Activated CD4-positive, alpha-beta T cell treated with anti-CD3 and anti-CD28 coated beads, Interleukin-10, Interleukin-2, amounts not matched to agents 100 ng/mL and 50 ng/mL, durations not matched to agents 16 hours and 8 hours (primary cell): ENCODE data around the gene MORC3.
"Not testable (repeated sequence)": the region's sequence is repeated elsewhere in the genome, so short reads cannot be mapped to it uniquely, and the experiment has no call there.

ENCODE experiments used
- DNase-seq: peaks from one replicate; pipeline ENCODE4 v3.0.0-alpha.2; 2020

The MORC3 gene

DNA sequence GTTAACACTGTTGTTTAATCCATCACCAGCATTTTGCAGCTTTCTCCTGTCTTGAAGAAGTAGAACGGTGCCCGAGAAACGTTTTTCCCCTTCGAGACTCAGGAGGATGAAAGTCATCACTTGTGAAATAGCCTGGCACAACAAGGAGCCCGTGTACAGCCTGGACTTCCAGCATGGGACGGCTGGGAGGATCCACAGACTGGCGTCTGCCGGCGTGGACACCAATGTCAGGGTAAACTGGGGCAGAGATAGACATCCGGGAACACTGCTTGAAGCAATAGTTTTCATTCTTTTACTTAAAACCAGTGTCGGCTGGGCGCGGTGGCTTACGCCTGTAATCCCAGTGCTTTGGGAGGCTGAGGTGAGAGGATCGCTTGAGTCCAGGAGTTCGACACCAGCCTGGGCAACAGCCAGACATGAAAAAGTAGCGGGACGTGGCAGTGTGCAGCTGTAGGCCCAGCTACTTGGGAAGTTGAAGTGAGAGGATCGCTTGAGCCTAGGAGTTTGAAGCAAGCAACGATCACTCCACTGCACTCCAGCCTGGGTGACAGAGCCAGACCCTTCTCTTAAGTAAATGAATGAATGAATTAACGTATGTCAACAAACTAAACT lies 66.1 kb downstream of the MORC3 start:
- no peak for DNase-seq

DNA sequence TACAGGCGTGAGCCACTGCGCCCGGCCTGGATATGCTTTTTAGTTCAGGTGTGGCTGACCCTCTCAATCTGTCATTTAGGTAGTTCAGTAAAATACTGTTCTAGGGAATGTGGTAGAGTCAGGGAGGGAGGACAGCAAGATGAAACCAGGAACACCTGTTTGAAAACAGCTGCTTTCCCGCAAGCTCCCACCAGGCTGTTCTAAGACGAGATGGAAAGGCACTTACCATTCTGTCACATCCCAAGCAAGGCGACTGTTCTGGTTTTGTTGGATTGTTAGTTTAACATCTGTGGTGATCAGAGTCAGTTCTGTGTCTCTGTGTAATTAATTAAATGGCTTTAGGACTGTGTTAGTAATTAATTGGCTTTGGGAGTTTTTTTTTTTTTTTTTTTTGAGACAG lies 68.1 kb downstream of the MORC3 start:
- DNase-seq = no peak

DNA sequence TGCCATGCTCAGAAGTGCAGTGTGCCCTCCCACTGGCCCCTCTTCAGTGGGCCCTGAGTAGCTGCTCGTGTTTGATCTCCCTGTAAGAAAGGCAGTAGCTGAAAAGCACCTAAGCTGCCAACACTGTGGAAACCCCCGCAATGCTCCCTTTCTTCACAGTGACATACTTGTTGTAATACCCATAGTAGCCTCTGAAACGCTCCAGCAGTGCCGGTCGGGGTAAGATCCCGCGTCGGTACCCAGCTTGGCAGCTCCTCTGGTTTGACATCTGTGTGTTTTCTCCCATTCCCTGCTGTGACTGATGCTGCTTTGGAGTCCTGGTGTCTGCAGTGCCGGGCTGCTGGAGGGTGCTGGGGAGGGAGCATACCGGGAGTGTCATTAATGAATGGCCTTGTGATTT lies 68.8 kb downstream of the MORC3 start:
- no peak for DNase-seq

DNA sequence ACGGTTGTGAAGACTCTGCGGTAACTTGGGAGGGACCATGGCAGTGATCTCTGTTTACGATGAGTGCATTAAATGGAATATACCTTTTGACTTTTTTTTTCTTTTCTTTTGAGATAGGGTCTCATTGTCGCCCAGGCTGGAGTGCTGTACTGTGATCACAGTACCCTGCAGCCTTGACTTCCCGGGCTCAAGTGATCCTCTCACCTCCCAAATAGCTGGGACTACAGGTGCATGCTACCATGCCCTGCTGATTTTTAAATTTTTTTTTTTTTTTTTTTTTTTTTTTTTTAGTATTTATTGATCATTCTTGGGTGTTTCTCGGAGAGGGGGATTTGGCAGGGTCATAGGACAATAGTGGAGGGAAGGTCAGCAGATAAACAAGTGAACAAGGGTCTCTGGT lies 71.7 kb downstream of the MORC3 start:
- not testable (repeated sequence) for DNase-seq

DNA sequence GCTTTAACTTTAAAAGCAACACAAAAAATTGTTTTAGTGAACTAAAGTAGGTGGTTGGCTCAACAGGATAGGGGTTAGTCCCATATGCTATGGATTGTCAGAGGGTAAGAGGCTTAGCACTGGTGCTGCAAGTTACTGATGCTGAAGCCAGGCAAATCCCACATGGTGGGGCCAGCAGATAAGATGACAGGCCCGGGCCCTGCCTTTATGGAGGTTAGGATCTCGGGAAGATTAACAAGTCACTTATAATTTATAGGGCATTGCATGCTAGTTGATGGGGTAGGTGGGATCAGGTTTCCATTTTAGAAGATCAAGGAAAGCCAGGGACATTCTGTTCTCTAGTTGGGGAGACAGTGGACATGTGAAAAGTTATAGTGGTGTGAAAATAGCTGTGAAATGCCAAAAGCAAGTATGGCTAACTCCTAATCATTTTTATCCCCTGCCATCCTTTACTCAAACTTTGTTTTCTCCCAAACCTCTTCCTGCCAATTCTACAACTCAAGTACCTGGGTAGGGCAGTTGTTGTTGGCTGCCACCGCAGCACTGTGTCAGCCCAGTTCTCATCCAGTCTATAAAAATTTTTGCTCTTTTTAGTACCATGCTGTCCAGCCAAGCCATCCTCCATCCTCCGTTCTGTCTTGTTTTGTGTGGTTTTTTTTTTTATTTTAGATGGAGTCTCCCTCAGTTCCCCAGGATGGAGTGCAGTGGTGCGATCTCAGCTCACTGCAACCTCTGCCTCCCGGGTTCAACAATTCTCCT lies 75.5 kb downstream of the MORC3 start:
- DNase-seq = no peak

DNA sequence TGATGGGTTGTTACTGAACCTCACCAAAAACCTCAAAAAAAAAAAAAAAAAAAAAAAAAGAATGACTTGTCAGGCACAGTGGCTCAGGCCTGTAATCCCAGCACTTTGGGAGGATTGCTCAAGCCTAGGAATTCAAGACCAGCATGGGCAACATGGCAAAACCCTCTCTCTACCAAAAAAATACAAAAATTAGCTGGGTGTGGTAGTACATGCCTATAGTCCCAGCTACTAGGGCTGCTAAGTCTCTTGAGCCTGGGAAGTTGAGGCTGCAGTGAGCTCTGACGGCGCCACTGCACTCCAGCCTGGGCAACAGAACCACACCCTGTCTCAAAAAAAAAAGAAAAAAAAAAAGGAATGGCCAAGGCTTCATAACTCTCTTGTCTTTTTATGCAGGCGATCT lies 76.3 kb downstream of the MORC3 start:
- no peak for DNase-seq

DNA sequence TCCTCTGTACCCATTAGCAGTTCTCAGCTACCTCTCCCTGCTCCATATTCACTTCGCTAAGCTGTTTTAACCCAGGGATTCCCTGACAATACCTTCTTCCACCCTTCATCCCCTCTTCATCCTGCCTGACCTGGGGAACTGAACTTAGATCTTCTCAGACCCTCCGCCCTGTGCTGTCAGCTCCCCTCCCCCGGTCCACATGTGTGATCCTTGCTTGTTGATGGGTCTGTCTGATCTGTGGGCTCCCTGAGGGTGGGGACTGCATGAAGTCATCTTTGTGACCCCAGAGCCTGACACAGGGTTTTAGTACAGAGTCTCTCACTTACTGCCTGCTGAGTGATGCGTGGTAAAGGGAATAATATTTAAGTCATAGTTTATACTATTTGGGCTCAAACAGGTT lies 77.0 kb downstream of the MORC3 start:
- DNase-seq = no peak

DNA sequence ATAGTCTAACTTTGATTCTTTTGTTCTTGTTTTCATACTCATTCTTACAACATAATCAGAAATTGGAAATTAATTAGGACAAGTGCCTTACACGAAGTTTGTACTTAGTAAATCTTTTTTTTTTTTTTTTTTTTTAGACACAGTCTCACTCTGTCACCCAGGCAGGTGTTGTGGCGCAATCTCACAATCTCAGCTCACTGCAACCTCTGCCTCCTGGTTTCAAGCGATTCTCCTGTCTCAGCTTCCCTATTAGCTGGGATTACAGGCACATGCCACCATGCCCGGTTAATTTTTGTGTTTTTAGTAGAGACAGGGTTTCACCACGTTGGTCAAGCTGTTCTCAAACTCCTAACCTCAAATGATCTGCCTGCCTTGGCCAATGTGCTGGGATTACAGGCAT lies 77.6 kb downstream of the MORC3 start:
- no peak for DNase-seq

DNA sequence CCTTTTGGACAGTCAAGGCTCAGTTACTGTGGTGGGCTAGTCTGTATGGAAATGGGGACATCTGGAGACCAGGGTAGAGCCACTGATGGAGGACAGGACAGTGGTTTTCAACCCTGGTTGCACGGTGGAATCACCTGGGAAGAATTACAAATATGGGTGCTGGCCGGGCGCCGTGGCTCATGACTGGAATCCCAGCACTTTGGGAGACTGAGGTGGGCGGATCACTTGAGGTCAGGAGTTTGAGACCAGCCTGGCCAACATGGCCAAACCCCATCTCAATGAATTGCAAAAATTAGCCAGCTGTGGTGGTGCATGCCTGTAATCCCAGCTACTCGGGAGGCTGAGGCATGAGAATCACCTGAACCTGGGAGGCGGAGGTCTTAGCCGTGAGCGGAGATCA lies 79.7 kb downstream of the MORC3 start:
- DNase-seq = not testable (repeated sequence)

DNA sequence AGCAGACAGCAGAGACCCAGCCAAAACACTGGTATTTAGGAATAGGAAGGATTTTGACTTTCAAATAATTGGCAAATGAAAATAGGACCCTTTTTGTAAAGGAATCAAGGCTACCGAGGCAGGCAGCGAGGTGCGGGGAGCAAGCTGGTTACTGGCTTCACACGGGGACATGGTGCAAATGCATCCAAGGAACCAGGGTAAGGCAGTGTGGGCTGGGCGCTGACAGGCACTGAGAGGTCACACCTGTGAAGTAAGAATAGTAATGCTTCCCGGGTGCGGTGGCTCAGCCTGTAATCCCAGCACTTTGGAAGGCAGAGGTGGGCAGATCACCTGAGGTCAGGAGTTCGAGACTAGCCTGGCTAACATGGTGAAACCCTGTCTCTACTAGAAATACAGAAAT lies 80.7 kb downstream of the MORC3 start:
- DNase-seq = no peak

DNA sequence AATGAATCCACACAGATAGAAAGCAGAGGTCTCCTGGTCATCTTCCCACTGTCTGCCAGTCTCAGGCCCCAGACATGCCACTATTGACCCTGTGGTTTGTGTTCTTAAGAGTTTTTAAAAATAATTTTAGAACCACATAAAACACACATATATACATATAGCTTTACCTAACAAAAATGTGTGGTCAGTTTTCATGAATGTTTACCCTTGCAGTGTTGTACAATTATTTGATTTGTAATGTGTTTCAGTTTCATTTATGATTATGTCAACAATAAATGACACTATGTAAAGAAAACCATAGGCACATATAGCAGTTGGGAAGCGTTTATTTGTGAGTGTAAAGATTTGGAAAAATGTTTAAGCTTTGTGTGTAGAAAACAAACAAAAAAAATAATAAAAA lies 82.3 kb downstream of the MORC3 start:
- DNase-seq = no peak

DNA sequence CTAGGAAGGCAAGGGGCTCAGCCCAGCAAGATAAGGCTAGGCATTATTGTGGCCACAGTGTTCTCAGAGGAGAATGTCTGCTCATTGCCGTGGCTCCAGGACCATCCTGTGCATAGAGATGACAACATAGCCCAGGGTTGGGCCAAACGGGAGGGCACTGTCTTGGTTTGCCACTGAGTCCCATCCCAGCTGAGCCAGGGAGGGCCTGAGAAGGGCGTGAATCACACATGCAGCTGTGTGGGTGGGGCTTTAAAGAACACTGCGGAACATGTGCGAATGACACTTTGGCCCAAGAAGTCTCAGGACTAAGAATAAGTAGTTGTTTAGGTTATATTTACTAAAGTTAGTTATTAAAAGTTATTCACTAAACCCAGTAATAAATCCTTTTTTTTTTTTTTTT lies 83.7 kb downstream of the MORC3 start:
- no peak for DNase-seq

DNA sequence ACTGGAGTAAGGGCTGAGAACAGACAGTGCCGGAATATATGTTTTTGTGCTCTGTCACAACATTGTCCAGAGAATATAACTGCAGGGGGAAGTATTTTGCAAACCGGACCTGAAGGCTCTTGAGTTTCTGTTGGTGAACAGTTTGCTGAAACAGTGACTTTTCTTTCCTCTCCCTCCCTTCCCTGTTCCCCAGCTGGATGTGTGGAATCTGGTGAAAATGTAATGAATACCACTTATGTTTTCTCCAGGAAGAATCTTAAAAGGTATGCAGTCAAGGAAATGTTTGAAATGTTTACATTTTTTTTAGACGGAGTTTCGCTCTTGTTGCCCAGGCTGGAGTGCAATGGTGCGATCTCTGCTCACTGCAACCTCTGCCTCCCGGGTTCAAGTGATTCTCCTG lies 88.6 kb downstream of the MORC3 start:
- DNase-seq = no peak

DNA sequence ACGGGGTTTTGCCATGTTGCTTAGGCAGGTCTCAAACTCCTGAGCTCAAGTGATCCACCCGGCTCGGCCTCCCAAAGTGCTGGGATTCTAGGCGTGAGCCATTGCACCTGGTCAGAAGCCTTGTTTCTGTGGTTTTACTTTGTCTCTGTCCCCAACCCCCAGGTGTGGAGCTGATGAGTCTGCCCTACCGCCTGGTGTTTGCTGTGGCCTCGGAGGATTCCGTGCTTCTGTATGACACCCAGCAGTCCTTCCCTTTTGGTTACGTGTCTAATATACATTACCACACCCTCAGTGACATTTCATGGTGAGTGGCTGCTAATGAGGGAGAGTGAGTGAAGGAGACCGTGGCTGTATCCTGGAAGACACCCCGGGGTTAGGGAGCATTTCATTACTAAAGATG lies 91.3 kb downstream of the MORC3 start:
- no peak for DNase-seq

DNA sequence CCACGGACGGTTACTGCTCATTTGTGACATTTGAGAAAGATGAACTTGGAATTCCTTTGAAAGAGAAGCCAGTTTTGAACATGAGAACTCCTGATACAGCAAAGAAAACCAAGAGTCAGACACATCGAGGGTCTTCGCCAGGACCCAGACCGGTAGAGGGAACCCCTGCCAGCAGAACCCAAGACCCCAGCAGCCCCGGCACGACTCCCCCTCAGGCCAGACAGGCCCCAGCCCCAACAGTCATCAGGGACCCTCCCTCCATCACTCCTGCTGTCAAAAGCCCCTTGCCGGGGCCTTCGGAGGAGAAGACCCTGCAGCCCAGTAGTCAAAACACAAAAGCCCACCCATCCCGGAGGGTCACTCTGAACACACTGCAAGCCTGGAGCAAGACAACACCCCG lies 92.9 kb downstream of the MORC3 start:
- no peak for DNase-seq

DNA sequence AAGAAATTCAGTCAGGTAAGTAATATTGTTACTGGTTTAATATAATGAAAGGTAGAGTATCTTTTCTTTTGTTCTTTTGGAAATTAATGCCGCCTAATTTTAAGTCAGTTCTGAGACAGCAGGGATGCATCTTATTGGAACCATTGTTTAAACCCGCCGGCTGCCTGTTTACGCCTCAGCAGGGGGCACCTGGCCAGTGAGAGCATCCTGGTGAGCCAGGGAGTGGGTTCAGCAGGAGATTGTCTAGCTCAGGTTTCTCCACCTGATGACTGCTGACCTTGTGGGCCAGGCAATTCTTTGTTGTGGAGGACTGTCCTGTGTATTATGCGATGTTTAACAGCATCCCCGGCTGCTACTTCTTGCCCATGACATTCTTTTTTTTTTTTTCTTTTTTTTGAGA lies 95.4 kb downstream of the MORC3 start:
- DNase-seq = no peak

DNA sequence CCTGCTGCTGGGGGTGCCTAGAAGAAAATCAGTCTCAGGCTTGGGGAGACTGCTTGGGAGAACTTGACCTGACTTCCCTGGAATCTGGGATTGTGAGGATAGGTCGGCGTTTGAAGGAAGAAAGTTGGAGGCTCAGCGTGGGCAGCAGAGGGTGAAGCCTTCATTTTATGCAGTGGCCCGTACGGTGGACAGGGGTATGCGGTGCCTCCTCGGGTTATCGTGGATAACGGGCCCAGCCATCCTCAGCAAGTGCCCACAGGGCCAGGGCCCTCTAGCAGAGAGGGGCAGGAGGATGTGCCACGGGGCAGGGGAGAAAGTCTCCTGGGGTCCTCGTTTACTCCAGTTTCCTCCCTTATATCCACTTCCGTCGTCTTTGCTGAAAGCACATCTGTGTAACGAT lies 99.2 kb downstream of the MORC3 start:
- DNase-seq = no peak

DNA sequence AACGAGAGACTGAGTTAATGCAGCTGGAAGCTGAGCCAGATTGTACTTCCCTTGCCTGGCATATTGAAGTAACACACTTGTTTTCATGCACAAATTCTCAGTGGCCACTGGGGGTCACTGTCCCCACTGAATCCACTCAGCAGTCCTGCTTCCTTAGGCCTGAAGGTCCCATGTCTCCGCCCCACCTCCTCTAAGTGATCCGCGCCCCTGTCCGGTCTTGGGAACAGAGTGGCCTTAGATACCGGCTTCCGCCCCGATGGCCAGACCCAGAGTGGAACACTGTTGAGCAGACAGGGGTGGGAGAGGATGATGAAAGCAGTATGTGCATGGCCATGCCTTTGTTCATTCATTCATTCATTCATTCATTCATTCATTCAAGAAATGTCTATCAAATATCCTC lies 100.0 kb downstream of the MORC3 start:
- peak; percentile 65 for DNase-seq

DNA sequence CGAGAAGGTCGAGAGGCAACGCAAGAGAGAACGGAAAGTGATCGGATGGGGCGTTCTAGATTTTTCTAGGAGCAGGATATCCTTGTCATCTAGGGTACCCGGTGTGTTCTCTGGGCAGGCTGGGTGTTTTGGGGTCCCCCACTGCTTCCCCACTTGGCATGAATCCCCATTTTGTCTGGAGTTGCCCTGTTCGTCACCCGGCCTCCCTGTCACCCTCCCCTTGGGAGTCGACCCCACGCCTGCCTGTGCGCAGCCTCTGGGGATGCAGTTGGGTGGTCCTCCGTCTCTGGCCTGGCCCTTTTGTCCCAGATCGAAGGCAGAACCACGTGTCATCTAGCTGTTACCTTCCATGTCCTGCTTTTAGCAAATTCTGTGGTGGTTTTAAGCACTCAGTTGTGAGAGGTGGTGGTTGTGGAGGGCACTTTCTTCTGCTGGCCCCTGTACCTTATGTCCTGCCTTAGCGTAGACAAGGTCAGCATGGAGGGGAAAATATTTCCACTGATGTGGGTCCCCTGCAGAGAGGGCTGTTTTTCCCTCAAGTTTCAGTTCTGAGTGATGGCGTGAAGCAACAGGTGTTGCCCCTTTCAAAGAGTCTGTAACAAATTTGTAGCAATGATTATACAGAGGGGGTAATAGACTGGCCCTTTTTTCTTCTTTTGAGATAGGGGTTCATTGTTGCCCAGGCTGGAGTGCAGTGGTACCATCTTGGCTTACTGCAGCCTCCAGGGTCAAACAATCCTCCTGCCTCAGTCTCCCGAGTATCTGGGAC lies 100.8 kb downstream of the MORC3 start:
- DNase-seq = no peak

DNA sequence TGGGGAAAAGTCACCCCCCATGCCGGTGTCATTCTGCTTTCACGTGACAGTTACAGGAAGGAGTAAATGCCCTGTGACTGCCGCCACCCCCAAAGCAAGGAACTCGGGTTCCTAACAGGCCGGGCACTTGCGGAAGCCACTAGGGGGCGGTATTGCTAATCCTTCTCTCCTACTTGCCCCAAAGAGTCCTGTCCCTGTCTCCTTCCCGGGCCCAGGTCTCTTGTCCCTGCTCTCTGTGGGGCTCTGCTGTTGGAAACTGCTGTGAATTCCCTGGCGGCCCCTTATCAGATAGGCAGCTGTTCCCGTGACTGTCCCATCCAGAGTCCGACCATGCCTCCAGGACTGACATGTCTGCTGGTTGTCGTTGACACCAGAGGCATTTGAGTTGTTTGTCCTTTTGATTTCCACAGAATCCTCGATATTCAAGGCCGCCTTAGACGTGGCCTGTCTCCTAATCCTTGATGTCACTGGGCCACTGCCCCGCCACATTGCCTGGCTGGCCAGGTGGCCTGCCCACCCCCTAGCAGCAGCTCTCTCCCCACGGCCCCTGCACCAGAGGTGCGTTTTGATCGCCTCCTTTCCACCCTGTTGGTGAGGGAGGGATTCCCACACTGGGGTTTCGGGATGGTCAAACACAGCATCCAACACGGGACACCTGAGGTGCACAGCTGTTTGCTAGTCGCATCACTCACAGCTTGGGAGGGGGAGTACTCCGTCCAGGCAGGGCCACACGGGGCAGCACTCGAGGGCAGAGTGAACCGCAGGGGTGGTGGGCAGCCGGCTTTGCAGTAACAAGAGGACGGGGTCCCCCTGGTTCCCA lies 102.5 kb downstream of the MORC3 start:
- DNase-seq = peak; percentile 47

DNA sequence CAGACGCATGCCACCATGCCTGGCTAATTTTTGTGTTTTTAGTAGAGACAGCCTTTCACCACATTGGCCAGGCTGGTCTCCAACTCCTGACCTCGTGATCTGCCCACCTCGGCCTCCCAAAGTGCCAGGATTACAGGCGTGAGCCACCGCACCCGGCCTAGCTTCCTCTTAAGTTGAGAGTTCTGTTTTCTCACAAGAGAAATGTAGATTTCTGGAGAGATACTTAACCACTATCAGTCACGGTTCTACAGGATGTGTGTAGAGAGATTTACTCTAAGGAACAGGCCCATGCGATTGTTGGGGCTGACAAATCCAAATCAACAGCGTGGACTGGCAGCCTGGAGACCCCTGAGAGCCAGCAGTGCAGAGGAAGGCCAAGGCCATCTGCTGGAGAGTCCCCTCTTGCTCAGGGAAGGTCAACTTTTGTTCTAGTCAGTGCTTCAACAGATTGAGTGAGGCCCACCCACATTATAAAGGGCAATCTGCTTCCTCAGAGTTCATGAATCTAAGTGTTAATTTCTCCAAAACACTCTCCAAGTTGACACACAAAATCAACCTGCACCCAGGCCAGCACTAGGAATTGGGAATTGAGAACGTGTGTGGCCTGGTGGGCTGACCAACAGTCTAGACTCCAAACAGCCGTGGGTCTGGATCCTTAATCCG lies 103.9 kb downstream of the MORC3 start:
- DNase-seq = peak; percentile 14

DNA sequence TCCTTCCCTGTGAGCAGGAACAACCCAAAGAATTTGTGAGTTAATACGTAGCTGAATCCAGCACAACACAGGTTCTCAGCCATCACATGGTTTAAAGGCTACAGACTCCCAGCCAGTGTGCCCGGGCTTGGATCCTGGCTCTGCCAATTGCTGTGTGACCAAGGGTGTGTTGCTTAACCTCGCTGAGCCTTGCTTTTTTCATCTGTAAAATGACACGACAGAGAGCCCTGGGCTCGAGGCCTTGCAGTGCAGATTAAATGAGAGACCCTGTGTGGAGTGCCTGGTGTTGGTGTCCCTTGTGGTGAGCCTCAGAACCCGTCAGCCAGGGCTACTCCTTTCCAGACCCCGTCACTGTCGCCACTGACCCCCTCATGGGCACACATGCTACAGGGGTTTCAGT lies 104.6 kb downstream of the MORC3 start:
- DNase-seq = no peak

DNA sequence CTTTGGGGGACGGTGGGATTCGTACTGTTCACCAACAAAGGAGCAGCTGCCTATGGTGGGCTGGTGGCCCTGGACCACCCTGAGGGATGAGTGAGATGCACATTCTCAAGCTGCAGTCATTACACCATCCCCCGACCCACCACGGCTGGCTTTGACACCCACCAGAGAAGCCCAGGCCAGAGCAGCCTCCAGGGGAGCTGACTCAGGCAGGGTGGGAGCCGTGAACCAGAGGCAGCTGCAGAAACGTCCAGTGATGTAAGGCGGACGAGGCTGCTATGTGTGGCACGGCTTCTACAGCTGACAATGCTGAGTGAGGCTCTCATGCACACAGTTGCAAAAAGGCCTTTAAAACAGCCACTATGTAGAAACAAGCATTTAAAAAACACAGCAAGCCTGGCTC lies 105.3 kb downstream of the MORC3 start:
- DNase-seq = no peak
